ENCODE measurements around the gene CACNB2.

DNA sequence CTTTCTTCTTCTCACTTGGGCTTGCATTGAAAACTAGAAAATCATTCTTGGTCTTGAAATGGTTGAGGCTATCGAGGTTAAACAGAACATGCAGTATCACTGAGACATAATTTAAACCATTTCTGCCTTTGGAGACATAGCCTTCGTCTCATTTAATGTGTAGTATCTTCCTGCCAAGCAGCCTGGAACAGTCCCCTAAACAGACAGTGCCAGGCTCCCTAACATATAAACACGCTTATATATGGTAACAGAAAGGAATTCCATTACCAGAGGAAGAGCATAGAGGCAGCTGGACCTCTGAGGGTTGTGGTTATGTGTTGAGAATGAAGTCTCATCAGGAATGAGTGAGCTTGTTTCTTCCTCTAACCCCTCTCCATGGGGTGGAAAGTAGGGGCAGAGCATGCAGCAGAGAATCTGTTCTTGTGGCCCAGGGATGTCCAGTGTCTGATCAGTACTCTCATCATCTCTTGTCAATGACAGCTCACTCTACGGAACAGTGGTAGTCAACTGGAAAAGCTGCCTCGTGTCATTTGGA lies 11.2 kb downstream of the CACNB2 start:
- no peak for TF ChIP-seq POLR2A (IDR thresholded peaks at IDR 0.05; ENCODE audit: low read depth, low read length)
- no peak for TF ChIP-seq POLR2AphosphoS5 (IDR thresholded peaks at IDR 0.05; ENCODE audit: low read depth, low read length)
